OCI-LY7 (cell line): ENCODE results near the gene BSND.

ENCODE experiments used
- EZH2phosphoT487 ChIP-seq: fragments of 200-600 bp; sonication (generic); IDR thresholded peaks from 2 replicates; pipeline ENCODE4 v1.6.1; 2018; ENCODE audit warnings: low read depth, borderline replicate concordance, mild to moderate bottlenecking, mixed run types, antibody characterized with exemption, low read length, moderate library complexity, mixed read lengths
- TF ChIP-seq, protein P1 (sequence below): fragments of 200-600 bp; sonication (generic); conservative IDR thresholded peaks from 2 replicates; pipeline ENCODE4 v1.5.1; 2014; ENCODE audit warnings: mild to moderate bottlenecking, antibody characterized with exemption, low read length, moderate library complexity, mixed read lengths

DNA sequence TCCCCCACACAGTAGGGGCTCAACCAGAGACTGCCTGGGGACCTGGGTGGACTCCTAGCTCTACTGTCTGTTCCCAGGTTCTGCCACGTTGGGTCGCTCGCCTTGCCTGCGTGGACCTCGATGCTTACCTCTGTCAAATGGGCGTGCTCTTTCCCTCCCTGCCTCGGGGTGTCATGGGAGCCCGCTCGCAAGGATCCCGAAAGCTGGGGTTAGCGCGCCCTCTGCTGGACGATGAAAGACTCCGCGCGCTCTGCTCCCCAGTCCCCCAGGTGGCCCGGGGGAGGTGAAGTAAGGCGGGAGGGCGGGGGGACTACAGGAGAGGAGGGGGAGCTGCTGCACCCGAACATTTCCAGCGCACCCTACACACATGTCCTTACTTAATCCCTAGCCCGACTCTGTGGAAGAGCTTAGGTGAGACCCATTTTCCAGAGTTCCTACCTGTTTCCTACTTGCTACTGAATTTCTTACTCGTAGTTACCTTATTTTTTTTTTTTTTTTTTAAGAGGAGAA is 2.3 kb upstream of the BSND start:
- TF ChIP-seq, protein P1, sequence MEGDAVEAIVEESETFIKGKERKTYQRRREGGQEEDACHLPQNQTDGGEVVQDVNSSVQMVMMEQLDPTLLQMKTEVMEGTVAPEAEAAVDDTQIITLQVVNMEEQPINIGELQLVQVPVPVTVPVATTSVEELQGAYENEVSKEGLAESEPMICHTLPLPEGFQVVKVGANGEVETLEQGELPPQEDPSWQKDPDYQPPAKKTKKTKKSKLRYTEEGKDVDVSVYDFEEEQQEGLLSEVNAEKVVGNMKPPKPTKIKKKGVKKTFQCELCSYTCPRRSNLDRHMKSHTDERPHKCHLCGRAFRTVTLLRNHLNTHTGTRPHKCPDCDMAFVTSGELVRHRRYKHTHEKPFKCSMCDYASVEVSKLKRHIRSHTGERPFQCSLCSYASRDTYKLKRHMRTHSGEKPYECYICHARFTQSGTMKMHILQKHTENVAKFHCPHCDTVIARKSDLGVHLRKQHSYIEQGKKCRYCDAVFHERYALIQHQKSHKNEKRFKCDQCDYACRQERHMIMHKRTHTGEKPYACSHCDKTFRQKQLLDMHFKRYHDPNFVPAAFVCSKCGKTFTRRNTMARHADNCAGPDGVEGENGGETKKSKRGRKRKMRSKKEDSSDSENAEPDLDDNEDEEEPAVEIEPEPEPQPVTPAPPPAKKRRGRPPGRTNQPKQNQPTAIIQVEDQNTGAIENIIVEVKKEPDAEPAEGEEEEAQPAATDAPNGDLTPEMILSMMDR = peak; percentile 88
- no peak for TF ChIP-seq EZH2phosphoT487
